Liver (tissue), 3 donors: ENCODE data around the gene HAAO.

ENCODE experiments used
- CTCF ChIP-seq: fragments of 150-350 bp; IDR thresholded peaks from 2 replicates; pipeline ENCODE4 v1.5.1; 2017; ENCODE audit warnings: improper control_type of control experiment, low read depth, low read length; ENCODE audit not compliant: missing input control
- EGR1 ChIP-seq, 2 donors: IDR thresholded peaks; 2 replicates each; pipeline ENCODE4 v1.6.1; 2016 to 2018; ENCODE audit warnings: antibody characterized with exemption in 2 of 2, low read depth in 2 of 2
- GABPA ChIP-seq, 2 donors: IDR thresholded peaks in 1 of 2; conservative IDR thresholded peaks in 1 of 2; 2 replicates each; pipeline ENCODE4 v1.6.1; 2016; ENCODE audit warnings: antibody characterized with exemption in 2 of 2, mild to moderate bottlenecking in 1 of 2, moderate library complexity in 1 of 2
- JUND ChIP-seq, 2 donors: IDR thresholded peaks; 2 replicates each; pipeline ENCODE4 v1.6.1; 2016; ENCODE audit warnings: antibody characterized with exemption in 2 of 2
- RXRA ChIP-seq, 2 donors: IDR thresholded peaks; 2 replicates each; pipeline ENCODE4 v1.6.1; 2017 to 2018; ENCODE audit warnings: antibody characterized with exemption in 2 of 2, mild to moderate bottlenecking in 1 of 2
- SP1 ChIP-seq: IDR thresholded peaks from 2 replicates; pipeline ENCODE4 v1.6.1; 2018; ENCODE audit warnings: antibody characterized with exemption, mild to moderate bottlenecking
- TAF1 ChIP-seq: conservative IDR thresholded peaks from 2 replicates; pipeline ENCODE4 v1.6.1; 2016; ENCODE audit warnings: antibody characterized with exemption, mild to moderate bottlenecking
- YY1 ChIP-seq: IDR thresholded peaks from 2 replicates; pipeline ENCODE4 v1.6.1; 2016; ENCODE audit warnings: antibody characterized with exemption, mild to moderate bottlenecking
- ZBTB33 ChIP-seq: IDR thresholded peaks from 2 replicates; pipeline ENCODE4 v1.6.1; 2016; ENCODE audit warnings: antibody characterized with exemption
- TF ChIP-seq, protein P1 (sequence below): IDR thresholded peaks from 2 replicates; pipeline ENCODE4 v1.6.1; 2016; ENCODE audit warnings: antibody characterized with exemption
- donor health status: healthy.
- donor health status: healthy.

- TF ChIP-seq CTCF (no peak), YY1 (no peak), ZBTB33 (no peak), SP1 (no peak), RXRA (IDR thresholded peaks at IDR 0.05) (no peak), EGR1 (IDR thresholded peaks at IDR 0.05; ENCODE audit: low read depth in 2 of 2) (no peak), TAF1 (no peak), GABPA (IDR thresholded peaks at IDR 0.05 in 1 of 2, conservative IDR thresholded peaks at IDR 0.05 in 1 of 2) (no peak), JUND (IDR thresholded peaks at IDR 0.05) (no peak)
- TF ChIP-seq, protein P1, sequence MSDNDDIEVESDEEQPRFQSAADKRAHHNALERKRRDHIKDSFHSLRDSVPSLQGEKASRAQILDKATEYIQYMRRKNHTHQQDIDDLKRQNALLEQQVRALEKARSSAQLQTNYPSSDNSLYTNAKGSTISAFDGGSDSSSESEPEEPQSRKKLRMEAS: no peak
These were observed 9.8 kb upstream of the HAAO start for GRCh38 chr2:42802150-42802549.
